Mesodermal cell (in vitro differentiated cells): ENCODE results near the gene CCDC182.

ENCODE experiments used
- H3K27ac ChIP-seq: 2 replicates; pipeline ENCODE4 v1.7.0; 2013; ENCODE audit warnings: mild to moderate bottlenecking, low read depth, low read length, moderate library complexity; ENCODE audit not compliant: severe bottlenecking
- H3K36me3 ChIP-seq: 2 replicates; pipeline ENCODE4 v1.7.1; 2013; ENCODE audit warnings: mild to moderate bottlenecking, low read length, moderate library complexity; ENCODE audit not compliant: control insufficient read depth, insufficient read depth
- H3K4me1 ChIP-seq: one replicate; pipeline ENCODE4 v1.7.1; 2013; ENCODE audit warnings: mild to moderate bottlenecking, low read length; ENCODE audit not compliant: insufficient read depth, control insufficient read depth, poor library complexity, severe bottlenecking
- H3K4me3 ChIP-seq: 2 replicates; pipeline ENCODE4 v1.7.0; 2013; ENCODE audit warnings: low read length, control low read depth, mild to moderate bottlenecking; ENCODE audit not compliant: insufficient read depth, poor library complexity, severe bottlenecking; ENCODE audit errors: extremely low read depth
- H3K9me3 ChIP-seq: 2 replicates; pipeline ENCODE4 v1.7.1; 2013; ENCODE audit warnings: mild to moderate bottlenecking, low read length, moderate library complexity; ENCODE audit not compliant: control insufficient read depth
- WGBS, 2 experiments: methylation state at CpG; one replicate each; pipeline ENCODE4 v1.1.5; 2013; ENCODE audit warnings: missing lambda C conversion rate in 2 of 2; ENCODE audit not compliant: insufficient coverage in 2 of 2; 5-methylcytosine and 5-hydroxymethylcytosine counted together

CCDC182 gene

DNA sequence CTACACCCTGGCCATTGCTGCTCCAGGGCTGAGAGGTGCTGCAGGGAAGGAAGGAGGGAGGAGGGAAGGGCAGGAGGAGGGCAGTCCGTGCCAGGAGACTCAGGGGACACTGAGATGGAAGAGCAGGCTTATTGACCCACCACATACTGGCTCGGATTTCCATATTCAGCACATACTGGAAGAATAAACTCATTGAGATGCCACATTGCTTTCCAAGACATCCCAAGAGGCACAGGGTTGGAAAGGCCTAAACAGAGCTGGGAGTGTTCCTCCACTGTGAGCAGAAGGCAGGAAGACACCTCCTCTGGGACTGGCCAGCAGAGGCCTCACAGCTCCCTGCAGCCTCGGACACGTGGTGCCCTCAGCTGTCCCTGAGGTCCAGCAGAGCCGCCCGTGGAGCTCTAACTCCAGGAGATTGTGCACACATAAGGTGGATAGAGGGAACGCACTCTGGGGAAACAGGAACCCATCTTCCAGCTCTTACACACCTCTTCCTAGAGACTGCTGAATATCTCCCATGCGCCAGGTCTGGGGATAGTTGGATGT lies 17.4 kb downstream of the CCDC182 start:
- H3K27ac ChIP-seq: no peak overlapping the region
- H3K9me3 ChIP-seq: no peaks in the 10 kb centered on the region
- H3K4me1 ChIP-seq: peaks cover 19% of the 10 kb centered on the region
- H3K4me3 ChIP-seq: no peak overlapping the region
- H3K36me3 ChIP-seq: no peaks in the 10 kb centered on the region
- WGBS, 2 experiments: 77 to 100% methylated on average over 2 to 3 of the region's 8 CpGs

GRCh38 chr17:57726838-57727237 lies 18.3 kb downstream of the CCDC182 start:
- no peak overlapping the region for H3K4me3 ChIP-seq
- H3K27ac ChIP-seq: no peak overlapping the region
- H3K9me3 ChIP-seq: no peaks in the 10 kb centered on the region
- no peaks in the 10 kb centered on the region for H3K36me3 ChIP-seq
- WGBS, 2 experiments: no CpG with 5 or more reads among the region's 5 CpGs
- peaks cover 22% of the 10 kb centered on the region for H3K4me1 ChIP-seq

- no peaks in the 10 kb centered on the region for H3K9me3 ChIP-seq
- H3K27ac ChIP-seq: no peak overlapping the region
- 75 to 92% methylated on average over 4 to 5 of the region's 9 CpGs for WGBS, 2 experiments
- no peaks in the 10 kb centered on the region for H3K36me3 ChIP-seq
- no peak overlapping the region for H3K4me3 ChIP-seq
- peaks cover 22% of the 10 kb centered on the region for H3K4me1 ChIP-seq
These were observed 18.8 kb downstream of the CCDC182 start for GRCh38 chr17:57726213-57726790.

- 94 to 97% methylated on average over 5 of the region's 5 CpGs for WGBS, 2 experiments
- Histone ChIP-seq H3K4me3 (no peak overlapping the region), H3K4me1 (peaks cover 22% of the 10 kb centered on the region), H3K36me3 (no peaks in the 10 kb centered on the region), H3K27ac (no peak overlapping the region), H3K9me3 (no peaks in the 10 kb centered on the region)
These were observed 20.4 kb downstream of the CCDC182 start for GRCh38 chr17:57724729-57725125.

DNA sequence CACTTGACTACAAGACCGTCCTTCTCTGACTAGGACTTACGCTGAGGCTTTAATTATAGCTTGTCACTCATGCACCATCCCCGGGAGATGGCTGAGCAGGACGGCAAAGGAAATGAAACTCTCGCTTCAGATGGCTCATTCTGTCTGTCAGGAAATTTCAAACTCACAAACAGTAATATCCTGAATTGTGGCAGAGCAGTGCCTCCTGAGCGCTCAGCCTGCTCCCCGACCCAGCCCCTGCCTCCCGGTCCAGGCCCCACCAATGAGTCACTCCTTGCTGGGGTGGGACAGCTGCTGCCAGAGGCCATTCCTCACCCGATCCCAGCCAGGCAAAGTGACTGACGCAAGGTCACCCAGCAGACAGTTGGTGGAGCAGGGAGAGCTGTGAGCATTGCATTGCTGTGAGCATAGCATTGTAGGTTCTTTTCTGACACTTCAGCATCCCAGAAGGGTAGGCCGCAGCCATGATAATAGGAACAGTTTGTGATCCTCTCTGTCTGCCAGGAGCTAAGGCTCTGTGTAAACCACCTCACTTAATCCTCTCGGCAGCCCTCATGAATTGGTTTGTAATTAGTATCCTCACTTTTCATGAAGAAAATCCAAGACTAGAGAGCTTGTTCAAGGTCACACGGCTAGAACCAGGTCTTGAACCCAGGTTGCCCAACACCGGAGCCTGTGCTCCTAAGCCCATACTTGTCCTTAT lies 20.9 kb downstream of the CCDC182 start:
- H3K9me3 ChIP-seq: no peaks in the 10 kb centered on the region
- no peak overlapping the region for H3K4me3 ChIP-seq
- H3K36me3 ChIP-seq: no peaks in the 10 kb centered on the region
- WGBS, 2 experiments: 64 to 75% methylated on average over 13 to 14 of the region's 14 CpGs
- H3K4me1 ChIP-seq: peaks cover 22% of the 10 kb centered on the region
- peak overlapping the region; percentile 63 for H3K27ac ChIP-seq

GRCh38 chr17:57723427-57724025 lies 21.6 kb downstream of the CCDC182 start:
- H3K9me3 ChIP-seq: no peaks in the 10 kb centered on the region
- no peak overlapping the region for H3K4me3 ChIP-seq
- H3K36me3 ChIP-seq: no peaks in the 10 kb centered on the region
- peaks cover 22% of the 10 kb centered on the region for H3K4me1 ChIP-seq
- WGBS, 2 experiments: 85 to 87% methylated on average over 10 to 13 of the region's 13 CpGs
- peak overlapping the region; percentile 63 for H3K27ac ChIP-seq

DNA sequence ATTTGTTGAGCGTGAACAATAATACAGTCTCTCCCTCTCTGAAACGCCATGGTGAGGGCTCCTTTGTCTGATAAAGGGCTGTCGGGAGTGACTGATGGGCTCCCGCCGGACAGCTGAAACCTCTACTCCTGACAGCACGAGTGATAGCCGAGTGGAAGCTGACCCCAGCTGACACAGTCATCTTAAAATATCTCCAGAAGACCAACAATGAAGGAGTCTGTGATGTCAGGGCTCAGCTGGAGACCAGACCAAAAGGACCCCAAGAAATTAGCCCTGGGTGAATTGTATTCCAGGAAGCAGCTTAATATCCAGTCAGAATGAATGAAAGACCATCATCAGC lies 22.4 kb downstream of the CCDC182 start:
- no peak overlapping the region for H3K4me3 ChIP-seq
- WGBS, 2 experiments: 86 to 100% methylated on average over 1 of the region's 7 CpGs
- H3K27ac ChIP-seq: no peak overlapping the region
- H3K9me3 ChIP-seq: no peaks in the 10 kb centered on the region
- H3K4me1 ChIP-seq: peaks cover 22% of the 10 kb centered on the region
- no peaks in the 10 kb centered on the region for H3K36me3 ChIP-seq

DNA sequence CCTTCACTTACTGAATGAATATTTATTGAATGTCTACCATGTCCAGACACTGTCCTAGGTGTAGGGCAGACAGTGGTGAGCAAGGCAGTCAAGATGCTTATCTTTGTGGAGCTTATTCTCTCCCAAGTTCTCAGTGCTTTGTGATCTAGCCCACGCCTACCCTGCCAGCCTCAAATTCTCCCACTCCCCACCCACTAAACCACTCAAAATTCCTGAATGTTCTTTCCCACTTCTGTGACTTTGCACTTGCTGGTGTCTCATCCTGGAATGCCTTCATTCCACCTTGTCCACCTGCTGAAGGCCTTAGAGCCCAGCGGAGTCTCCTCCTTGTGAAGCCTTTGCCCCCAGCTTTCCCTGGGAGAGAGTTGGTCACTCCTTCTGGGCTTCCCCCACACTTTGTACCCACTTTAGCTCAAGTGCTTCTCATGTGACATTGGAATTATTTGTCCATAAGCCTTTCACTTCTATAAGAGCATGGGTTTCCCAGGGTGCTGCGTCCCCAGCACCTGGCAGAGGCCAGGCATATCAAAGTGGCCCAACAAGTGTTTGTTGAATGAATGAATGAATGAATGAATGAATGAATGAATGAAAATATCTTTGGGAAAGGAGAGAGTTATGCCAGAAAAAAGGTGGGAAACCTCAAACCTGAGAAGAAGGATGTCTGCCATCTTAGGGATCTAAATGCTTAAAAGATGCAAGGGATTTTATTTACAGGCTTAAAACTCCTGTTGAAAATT lies 23.0 kb downstream of the CCDC182 start:
- H3K36me3 ChIP-seq: no peaks in the 10 kb centered on the region
- peaks cover 22% of the 10 kb centered on the region for H3K4me1 ChIP-seq
- H3K9me3 ChIP-seq: no peaks in the 10 kb centered on the region
- H3K27ac ChIP-seq: no peak overlapping the region
- 92 to 100% methylated on average over 2 to 3 of the region's 3 CpGs for WGBS, 2 experiments
- no peak overlapping the region for H3K4me3 ChIP-seq

DNA sequence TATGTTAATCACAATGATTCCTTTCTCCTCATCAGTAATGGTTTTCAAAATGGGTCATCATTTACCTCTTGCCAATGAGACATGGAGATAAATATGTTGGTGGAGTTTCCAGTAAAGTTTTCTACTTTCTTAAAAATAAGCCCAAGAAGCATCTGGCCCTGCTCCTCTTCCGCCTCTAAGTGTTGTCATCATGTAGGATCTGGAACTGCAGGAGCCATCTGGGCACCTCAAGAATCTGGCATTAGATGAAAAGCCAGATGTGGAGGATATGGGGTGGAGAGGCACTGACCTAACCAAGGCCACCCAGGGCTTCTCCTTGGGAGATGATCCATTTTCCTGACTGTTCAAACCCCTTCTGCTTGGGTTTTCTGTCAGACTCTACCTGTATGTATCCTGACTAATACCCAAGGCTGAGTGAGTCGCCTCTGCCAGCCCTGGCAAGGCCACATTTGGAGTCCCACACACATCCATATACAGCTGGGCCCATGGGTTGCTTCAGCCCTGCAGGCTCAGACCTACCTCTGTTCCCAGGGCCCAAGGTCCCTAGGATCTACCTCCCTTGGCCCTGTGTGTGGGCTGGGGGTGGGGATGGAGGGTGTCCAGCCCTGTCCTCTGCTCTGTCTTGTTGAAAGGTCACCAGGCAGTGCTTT lies 24.6 kb downstream of the CCDC182 start:
- Histone ChIP-seq H3K36me3 (no peaks in the 10 kb centered on the region), H3K4me1 (peaks cover 22% of the 10 kb centered on the region), H3K27ac (no peak overlapping the region), H3K4me3 (no peak overlapping the region), H3K9me3 (no peaks in the 10 kb centered on the region)
- 100% methylated on average over 1 of the region's 2 CpGs for WGBS, 2 experiments

DNA sequence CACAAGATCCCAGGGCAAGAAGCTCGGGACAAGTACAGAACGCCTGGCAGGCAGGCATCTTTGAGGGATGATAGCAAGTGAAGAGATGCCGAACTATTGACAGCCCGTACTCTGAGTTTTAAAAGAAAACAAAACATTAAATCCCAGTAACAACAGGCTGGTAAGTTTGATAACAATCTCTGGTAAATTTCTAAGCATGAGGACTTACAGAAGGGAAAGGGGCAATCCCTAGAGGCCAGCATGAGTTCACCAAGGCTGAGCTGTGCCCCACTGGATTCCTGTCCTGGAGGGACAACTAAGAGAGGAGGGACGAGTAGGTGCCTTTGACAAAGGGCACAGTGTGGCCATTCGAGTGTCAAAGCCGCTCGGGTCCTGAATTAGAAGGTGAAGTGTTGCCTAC lies 26.2 kb downstream of the CCDC182 start:
- WGBS, 2 experiments: 79 to 89% methylated on average over 3 to 6 of the region's 8 CpGs

More for the DNA sequence above, 26.2 kb downstream of the CCDC182 start:
- Histone ChIP-seq H3K36me3 (no peaks in the 10 kb centered on the region), H3K4me1 (peaks cover 14% of the 10 kb centered on the region), H3K27ac (no peak overlapping the region), H3K4me3 (no peak overlapping the region), H3K9me3 (no peaks in the 10 kb centered on the region)
